GM10266 (cell line): ENCODE data around the gene CYGB.

Experiments
- DNase-seq: peaks from one replicate; pipeline ENCODE4 v3.0.0; 2012; ENCODE audit errors: extremely low spot score
- TF ChIP-seq, protein P1 (sequence below): IDR thresholded peaks from 2 replicates; pipeline ENCODE4 v1.5.1; 2012; ENCODE audit warnings: mild to moderate bottlenecking, low read depth; ENCODE audit not compliant: control insufficient read depth, insufficient read depth; ENCODE audit errors: missing control alignments

The CYGB gene

DNA sequence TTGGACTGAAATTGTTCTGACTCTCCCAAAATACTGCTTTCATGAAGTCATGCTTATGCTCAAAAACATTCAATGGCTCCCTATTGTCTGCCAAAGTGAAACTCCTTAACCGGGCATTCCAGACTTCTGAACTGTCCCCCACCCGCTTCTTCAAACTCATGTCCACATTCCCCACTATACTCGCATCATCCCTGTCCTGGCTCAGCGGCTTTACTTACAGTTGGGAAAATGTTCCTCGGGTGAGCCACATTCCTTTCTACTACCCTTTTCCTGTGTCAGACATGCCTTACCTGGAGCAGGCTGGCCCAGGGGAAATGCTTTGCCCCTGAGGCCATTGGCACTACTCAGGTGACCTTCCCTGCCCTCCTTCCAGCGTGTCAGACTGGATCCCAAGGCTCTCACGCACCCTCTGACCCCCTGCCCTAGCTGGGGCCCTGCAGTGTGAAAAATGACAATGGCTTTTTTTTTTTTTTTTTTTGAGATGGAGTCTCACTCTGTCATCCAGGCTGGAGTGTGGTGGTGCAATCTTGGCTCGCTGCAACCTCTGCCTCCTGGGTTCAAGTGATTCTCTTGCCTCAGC lies 5.3 kb downstream of the CYGB start:
- TF ChIP-seq, protein P1, sequence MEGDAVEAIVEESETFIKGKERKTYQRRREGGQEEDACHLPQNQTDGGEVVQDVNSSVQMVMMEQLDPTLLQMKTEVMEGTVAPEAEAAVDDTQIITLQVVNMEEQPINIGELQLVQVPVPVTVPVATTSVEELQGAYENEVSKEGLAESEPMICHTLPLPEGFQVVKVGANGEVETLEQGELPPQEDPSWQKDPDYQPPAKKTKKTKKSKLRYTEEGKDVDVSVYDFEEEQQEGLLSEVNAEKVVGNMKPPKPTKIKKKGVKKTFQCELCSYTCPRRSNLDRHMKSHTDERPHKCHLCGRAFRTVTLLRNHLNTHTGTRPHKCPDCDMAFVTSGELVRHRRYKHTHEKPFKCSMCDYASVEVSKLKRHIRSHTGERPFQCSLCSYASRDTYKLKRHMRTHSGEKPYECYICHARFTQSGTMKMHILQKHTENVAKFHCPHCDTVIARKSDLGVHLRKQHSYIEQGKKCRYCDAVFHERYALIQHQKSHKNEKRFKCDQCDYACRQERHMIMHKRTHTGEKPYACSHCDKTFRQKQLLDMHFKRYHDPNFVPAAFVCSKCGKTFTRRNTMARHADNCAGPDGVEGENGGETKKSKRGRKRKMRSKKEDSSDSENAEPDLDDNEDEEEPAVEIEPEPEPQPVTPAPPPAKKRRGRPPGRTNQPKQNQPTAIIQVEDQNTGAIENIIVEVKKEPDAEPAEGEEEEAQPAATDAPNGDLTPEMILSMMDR = no peak
- DNase-seq = no peak

DNA sequence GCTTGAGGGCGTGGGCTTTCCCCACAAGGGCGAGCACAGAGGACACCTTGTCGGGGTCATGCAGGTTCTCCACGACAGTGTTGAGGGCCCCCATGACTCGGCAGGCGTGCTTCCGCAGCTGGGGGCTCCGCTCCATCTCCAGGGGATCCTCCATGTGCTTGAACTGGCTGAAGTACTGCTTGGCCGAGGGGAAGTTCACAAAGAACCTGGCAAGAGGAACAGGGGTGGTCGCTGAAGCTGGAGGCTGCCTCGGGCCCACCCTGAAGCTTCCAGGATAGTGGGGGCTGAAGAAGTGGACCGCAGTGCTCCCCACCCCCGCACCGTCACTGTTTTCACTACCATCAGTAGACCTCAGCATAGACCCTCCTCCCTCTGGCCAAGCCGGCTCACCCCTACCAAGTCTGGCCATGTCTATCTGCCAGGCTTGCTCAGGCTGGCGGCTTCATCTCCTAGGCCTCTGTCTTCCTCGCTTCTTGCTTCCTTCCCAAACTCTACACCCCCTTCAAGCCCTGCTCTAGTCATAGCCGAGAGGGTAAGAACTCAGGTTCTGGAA lies 5.9 kb downstream of the CYGB start:
- DNase-seq = no peak
- TF ChIP-seq, protein P1 = no peak

DNA sequence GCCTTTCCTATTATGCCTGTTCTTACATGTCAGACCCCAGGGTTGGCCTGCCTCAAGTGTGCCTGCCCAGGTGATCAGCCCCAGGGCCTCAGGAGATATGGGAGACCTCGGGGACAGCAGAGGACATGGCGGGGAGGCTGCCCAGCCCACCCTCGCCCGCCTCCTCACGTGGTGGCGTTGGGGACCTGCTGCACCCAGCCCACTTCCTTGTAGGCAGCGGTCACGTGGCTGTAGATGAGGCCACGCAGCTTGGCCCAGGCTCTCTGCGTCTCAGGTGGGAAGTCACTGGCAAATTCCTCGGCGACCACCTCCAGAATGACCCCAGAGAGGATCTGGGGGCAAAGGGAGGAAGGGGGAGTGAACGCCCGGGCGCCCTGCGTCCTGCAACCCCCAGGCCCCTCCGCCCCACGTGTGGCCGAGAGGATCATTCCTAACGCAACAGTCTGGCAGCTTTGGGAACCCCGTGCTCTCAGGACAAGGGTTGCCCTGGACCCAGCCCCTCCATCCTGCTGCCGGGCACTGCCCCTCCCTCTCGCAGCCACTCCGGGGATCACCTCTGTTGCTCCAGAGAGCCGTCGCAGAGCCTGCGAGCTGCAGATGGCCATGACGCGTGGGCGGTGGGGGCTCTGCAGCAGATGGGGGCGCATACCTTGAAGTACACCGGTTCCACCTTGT lies 6.6 kb downstream of the CYGB start:
- DNase-seq = no peak
- TF ChIP-seq, protein P1 = no peak

DNA sequence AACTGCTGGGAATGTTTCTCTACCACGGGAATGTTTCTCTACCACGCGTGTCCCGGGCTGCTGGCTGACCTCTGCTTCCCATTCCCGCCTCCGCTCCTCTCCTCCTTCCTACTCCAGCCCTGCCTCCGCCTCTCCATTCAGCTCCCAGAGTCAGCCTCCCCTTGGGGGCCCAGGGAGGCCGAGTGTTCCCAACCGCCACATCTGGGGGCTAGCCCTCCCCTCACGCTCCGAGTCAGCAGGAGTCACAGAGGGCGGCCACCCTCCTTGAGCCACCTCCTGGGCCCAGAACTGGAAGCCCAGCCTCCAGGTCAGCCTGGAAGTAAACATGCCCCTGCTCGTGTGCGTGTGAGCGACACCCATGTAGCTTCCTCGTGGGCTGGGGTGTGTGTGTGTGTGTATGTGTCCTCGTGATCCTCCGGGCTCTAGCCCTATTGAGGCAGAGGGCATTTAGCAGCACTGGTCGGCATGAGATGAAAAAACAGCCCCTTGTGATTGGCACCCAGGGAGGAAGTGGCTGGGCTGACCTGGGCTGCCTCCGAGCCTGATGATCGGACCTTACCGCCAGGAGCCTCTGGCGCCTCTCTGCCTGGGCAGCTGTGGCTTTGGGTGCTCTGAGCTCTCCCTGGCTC lies 7.3 kb downstream of the CYGB start:
- TF ChIP-seq, protein P1 = no peak

DNA sequence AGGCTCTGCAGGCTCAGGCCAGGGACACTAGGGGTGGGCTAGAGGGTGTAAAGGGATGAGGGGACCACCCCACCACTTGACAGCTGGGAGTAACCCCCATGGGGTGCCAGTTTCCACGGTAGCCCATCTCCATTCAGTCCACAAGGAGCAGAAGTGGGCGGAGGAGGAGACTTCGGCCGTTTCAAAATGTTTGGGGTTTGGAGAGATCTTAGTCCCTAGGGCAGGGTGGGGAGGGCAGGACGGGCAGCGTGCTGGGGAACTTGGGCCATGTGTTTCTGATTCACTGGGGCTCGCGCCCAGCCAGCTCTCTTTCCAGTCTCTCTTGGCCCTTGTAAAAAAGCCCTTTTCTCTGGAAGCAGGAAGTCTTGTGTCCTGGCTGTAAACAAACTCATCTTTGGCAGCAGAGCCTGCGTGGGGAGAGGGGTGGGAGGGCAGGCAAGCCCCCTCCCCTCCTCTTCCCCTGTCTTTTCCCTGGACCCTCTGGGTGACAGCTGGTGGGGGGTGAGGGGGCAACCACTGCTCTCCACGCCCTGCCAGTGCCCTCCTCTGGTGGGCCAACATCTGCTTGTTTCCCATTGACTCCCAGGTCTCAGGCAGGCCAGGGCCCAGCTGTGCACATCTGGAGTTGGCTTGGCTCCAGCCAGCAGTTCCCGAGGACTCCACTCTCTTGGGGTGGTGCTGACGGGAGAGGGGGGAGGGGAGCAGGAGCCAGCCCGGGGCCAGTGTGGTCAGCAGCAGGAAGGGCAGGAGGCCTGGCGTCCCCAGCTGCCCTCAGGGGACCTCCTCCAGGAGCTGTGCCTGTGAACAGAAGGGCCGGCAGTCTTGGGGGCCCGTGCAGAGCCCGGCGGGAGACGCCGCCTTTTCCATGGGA lies 8.1 kb downstream of the CYGB start:
- TF ChIP-seq, protein P1 = no peak
- DNase-seq = no peak

More for the DNA sequence above, 7.3 kb downstream of the CYGB start:
- no peak for DNase-seq

DNA sequence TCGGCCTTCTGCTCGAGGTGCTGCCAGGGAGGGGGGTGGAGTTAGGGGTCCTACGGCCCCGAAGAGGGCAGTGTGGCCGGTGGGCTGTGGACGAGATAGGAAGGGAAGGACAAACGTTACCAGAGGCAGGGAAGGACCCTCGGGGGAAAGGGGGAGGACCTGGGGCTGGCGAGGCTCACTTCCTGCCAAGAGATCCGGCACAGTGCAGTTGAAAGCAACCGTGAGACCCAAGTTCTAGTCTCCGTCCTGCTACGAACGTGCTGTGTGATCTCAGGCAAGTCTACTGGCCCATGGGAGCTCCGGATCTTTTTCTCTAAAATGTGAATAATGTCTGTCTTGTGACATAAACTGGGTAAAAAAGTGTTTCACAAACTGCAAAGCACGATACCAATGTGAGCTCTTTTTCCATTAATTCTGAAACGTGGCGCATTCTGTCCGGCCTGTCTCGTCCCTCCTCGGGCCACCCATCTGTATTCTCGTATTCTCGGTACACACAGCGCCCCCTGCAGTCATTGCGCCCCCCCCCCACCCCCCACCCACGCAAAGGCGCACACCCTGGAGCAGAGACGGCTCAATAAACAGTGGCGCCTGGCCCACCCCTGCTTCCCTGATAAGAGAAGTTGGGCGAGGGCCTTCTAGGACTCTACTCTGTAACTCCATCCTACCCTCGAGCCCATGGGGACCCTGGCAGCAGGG lies 8.8 kb downstream of the CYGB start:
- TF ChIP-seq, protein P1 = no peak
- no peak for DNase-seq
